Kasumi-1 (cell line): ENCODE data around the gene RAB40B.

Experiments
- DNase-seq, 2 experiments: peaks; one replicate each; lab custom pipeline; 2025; lab: John Stamatoyannopoulos, UW

RAB40B gene

GRCh38 chr17:82716203-82717010 is 17.9 kb upstream of the RAB40B start, which contains the start of gene FN3KRP:
Gene FN3KRP (plus strand): TSS chr17:82716706. CDS start chr17:82716756, 50 bp downstream.
- peak; percentile 95 to 96 for DNase-seq

GRCh38 chr17:82713071-82713723 is 14.7 kb upstream of the RAB40B start:
- DNase-seq = no peak

- no peak for DNase-seq
Observed at GRCh38 chr17:82710499-82711232, 12.2 kb upstream of the RAB40B start.

GRCh38 chr17:82709676-82710498 is 11.4 kb upstream of the RAB40B start:
- DNase-seq = no peak

GRCh38 chr17:82709024-82709675 is 10.7 kb upstream of the RAB40B start:
- DNase-seq = no peak

GRCh38 chr17:82705756-82706155 is 7.3 kb upstream of the RAB40B start:
- DNase-seq = no peak

GRCh38 chr17:82704886-82705285 is 6.4 kb upstream of the RAB40B start:
- no peak for DNase-seq

- no peak for DNase-seq
Observed at GRCh38 chr17:82703935-82704865, 5.7 kb upstream of the RAB40B start.

- no peak for DNase-seq
Observed at GRCh38 chr17:82703036-82703745, 4.7 kb upstream of the RAB40B start.

- DNase-seq = no peak
Observed at GRCh38 chr17:82702231-82702927, 3.9 kb upstream of the RAB40B start.

GRCh38 chr17:82699551-82699950 is 1.1 kb upstream of the RAB40B start:
- no peak for DNase-seq

- DNase-seq = no peak
Observed at GRCh38 chr17:82698974-82699442, 510 bp upstream of the RAB40B start.

- no peak for DNase-seq
Observed at GRCh38 chr17:82697808-82698064, 762 bp downstream of the RAB40B start.

- DNase-seq = no peak
Observed at GRCh38 chr17:82696916-82697807, 1.3 kb downstream of the RAB40B start.

- no peak for DNase-seq
Observed at GRCh38 chr17:82696259-82696658, 2.2 kb downstream of the RAB40B start.

GRCh38 chr17:82694647-82695046 is 3.9 kb downstream of the RAB40B start:
- DNase-seq = no peak

GRCh38 chr17:82693168-82693867 is 5.2 kb downstream of the RAB40B start:
- DNase-seq = no peak
